ENCODE results near the gene RNF2.

DNA sequence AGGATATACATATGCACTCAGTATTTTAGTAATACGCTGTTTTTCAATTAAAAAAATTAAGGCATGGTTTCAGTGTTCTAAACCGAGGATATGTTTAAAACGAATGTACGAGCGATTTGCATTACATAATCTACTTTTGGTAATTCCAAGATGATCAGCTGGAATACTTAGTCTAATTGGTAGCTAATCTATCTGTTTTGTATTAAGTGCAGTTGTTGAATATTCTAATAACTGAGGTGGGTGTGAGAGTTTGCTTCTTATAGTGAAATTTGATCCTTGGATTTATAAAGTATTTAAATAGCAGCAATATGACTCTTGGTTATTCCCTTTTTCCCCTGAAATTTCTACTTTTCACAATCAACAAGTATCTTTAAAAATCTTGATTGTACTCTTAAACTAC lies 1.3 kb downstream of the RNF2 start:
- TF ChIP-seq POLR2A (IDR thresholded peaks at IDR 0.05; ENCODE audit: low read length) (no peak), GATA1 (IDR thresholded peaks at IDR 0.05; ENCODE audit: low read depth, low read length) (no peak)

Data from erythroblast (primary cell).